Activated B cell treated with CpG ODN at 0.5 μM for 24 hours (primary cell): ENCODE data around the gene LILRB2. TPM values are rescaled to one million over a fixed set of nuclear protein-coding genes. Genes with fewer than 3 reads are reported as not detected.

ENCODE experiments used
- ATAC-seq: fragments of 200-7000 bp; cut with Tn5 transposase; one replicate; pipeline ENCODE4 v1.10.0; 2021; ENCODE audit warnings: low read depth, mild to moderate bottlenecking, moderate library complexity
- CTCF ChIA-PET: fragments of 350-600 bp; sonication (Branson Sonifier 250); formaldehyde crosslinking; loops from one replicate; lab custom pipeline; 2021; ENCODE audit warnings: antibody characterized with exemption; lab: Charles Lee
- POLR2A ChIA-PET: fragments of 350-600 bp; sonication (Branson Sonifier 250); formaldehyde crosslinking; loops from one replicate; lab custom pipeline; 2021; ENCODE audit warnings: antibody characterized with exemption; lab: Charles Lee
- DNase-seq: peaks from one replicate; pipeline ENCODE4 v3.0.0; 2022
- H3K27ac Mint-ChIP-seq: one replicate; pipeline ENCODE4 v1.8.0; 2020; ENCODE audit warnings: mixed read lengths
- H3K27me3 Mint-ChIP-seq: one replicate; pipeline ENCODE4 v1.8.0; 2021; ENCODE audit warnings: mixed read lengths
- H3K36me3 Mint-ChIP-seq: one replicate; pipeline ENCODE4 v1.8.0; 2021; ENCODE audit warnings: low read depth, mixed read lengths
- H3K4me1 Mint-ChIP-seq: one replicate; pipeline ENCODE4 v1.8.0; 2021; ENCODE audit warnings: mixed read lengths
- H3K4me3 Mint-ChIP-seq: one replicate; pipeline ENCODE4 v1.8.0; 2020; ENCODE audit warnings: mild to moderate bottlenecking, mixed read lengths
- H3K9me3 Mint-ChIP-seq: one replicate; pipeline ENCODE4 v1.8.0; 2020; ENCODE audit warnings: mixed read lengths
- intact Hi-C: fragments of 100-400 bp; cut with micrococcal nuclease; formaldehyde crosslinking; loops from one replicate; pipeline ENCODE4 v1.15.1; 2024
- total RNA-seq: library from RNA; stranded (reverse); gene quantifications from 2 replicates; pipeline ENCODE4 v1.2.3, GENCODE V29; 2022
- TF ChIP-seq, protein P1 (sequence below): fragments of 200-600 bp; IDR thresholded peaks from one replicate; pipeline ENCODE4 v1.8.0; 2022; ENCODE audit warnings: antibody characterized with exemption, mild to moderate bottlenecking

The LILRB2 gene
- total RNA-seq, 1 donor from 2014 or later: 7.9 TPM

- Mint-ChIP-seq H3K27me3 (peaks cover 24% of the 10 kb centered on the region), H3K4me1 (peaks cover 21% of the 10 kb centered on the region), H3K9me3 (no peaks in the 10 kb centered on the region), H3K36me3 (no peaks in the 10 kb centered on the region), H3K4me3 (no peak overlapping the region), H3K27ac (no peak overlapping the region)
- ATAC-seq (no peak), DNase-seq (no peak)
- ChIA-PET POLR2A (no interaction called here), CTCF (interaction anchor here (1.9 kb wide), 1 partner anchor 37 kb away, joined by 3 read pairs; no protein-coding TSS in a partner anchor)
- intact Hi-C loops: no loop called here
- TF ChIP-seq, protein P1, sequence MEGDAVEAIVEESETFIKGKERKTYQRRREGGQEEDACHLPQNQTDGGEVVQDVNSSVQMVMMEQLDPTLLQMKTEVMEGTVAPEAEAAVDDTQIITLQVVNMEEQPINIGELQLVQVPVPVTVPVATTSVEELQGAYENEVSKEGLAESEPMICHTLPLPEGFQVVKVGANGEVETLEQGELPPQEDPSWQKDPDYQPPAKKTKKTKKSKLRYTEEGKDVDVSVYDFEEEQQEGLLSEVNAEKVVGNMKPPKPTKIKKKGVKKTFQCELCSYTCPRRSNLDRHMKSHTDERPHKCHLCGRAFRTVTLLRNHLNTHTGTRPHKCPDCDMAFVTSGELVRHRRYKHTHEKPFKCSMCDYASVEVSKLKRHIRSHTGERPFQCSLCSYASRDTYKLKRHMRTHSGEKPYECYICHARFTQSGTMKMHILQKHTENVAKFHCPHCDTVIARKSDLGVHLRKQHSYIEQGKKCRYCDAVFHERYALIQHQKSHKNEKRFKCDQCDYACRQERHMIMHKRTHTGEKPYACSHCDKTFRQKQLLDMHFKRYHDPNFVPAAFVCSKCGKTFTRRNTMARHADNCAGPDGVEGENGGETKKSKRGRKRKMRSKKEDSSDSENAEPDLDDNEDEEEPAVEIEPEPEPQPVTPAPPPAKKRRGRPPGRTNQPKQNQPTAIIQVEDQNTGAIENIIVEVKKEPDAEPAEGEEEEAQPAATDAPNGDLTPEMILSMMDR: no peak
Observed at GRCh38 chr19:54268936-54269335, 12.0 kb downstream of the LILRB2 start.

GRCh38 chr19:54266133-54266532 lies 14.8 kb downstream of the LILRB2 start:
- no peak overlapping the region for H3K27ac Mint-ChIP-seq
- peak; percentile 60 for DNase-seq
- intact Hi-C loops: loop anchor here (1.0 to 2.0 kb wide), 5 partner anchors 15 to 123 kb away; partner anchors contain the start of gene LILRB2

DNA sequence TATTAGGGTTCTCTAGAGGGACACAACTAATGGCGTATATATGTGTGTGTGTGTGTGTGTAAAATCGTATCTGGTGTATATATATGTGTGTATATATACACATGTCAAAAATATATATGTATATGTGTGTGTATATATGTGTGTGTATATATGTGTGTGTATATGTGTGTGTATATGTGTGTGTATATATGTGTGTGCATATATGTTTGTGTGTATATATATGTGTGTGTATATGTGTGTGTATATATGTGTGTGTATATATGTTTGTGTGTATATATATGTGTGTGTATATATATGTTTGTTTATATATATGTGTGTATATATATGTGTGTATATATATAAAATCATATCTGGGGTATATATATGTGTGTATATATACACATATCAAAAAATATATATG lies 18.4 kb downstream of the LILRB2 start:
- Mint-ChIP-seq H3K4me3 (no peak overlapping the region), H3K27me3 (peaks cover 13% of the 10 kb centered on the region), H3K9me3 (no peaks in the 10 kb centered on the region), H3K4me1 (peaks cover 2% of the 10 kb centered on the region), H3K27ac (no peak overlapping the region), H3K36me3 (no peaks in the 10 kb centered on the region)
- no peak for DNase-seq
- CTCF ChIA-PET: no interaction called here
- TF ChIP-seq, protein P1: no peak
- intact Hi-C loops: no loop called here
- POLR2A ChIA-PET: interaction anchor here (1.0 kb wide), 1 partner anchor 77 kb away, joined by 3 read pairs; the partner anchor contains the start of gene LILRA4
- no peak for ATAC-seq

More at GRCh38 chr19:54266133-54266532, 14.8 kb downstream of the LILRB2 start:
- Mint-ChIP-seq H3K4me1 (peaks cover 3% of the 10 kb centered on the region), H3K9me3 (no peaks in the 10 kb centered on the region), H3K4me3 (no peak overlapping the region), H3K27me3 (peaks cover 19% of the 10 kb centered on the region), H3K36me3 (no peaks in the 10 kb centered on the region)
- TF ChIP-seq, protein P1: no peak
- CTCF ChIA-PET: interaction anchor here (0.7 to 4.0 kb wide), 23 partner anchors 13 to 174 kb away, joined by 3 to 40 read pairs (median 5); partner anchors contain the start of genes LILRA5, LILRB2 and MBOAT7
- peak; percentile 71 for ATAC-seq
- POLR2A ChIA-PET: interaction anchor here (0.8 to 1.3 kb wide), 2 partner anchors 19 to 23 kb away, joined by 3 to 9 read pairs; no protein-coding TSS in a partner anchor

GRCh38 chr19:54262066-54262465 lies 18.8 kb downstream of the LILRB2 start:
- peaks cover 2% of the 10 kb centered on the region for H3K4me1 Mint-ChIP-seq
- ATAC-seq (no peak), DNase-seq (no peak)
- peaks cover 13% of the 10 kb centered on the region for H3K27me3 Mint-ChIP-seq
- TF ChIP-seq, protein P1: no peak
- no peaks in the 10 kb centered on the region for H3K9me3 Mint-ChIP-seq
- H3K4me3 Mint-ChIP-seq: no peak overlapping the region
- no peak overlapping the region for H3K27ac Mint-ChIP-seq
- ChIA-PET POLR2A (interaction anchor here (1.0 kb wide), 1 partner anchor 77 kb away, joined by 3 read pairs; the partner anchor contains the start of gene LILRA4), CTCF (no interaction called here)
- no peaks in the 10 kb centered on the region for H3K36me3 Mint-ChIP-seq
- intact Hi-C loops: no loop called here

GRCh38 chr19:54257116-54257480 lies 23.8 kb downstream of the LILRB2 start, which contains the start of gene LILRB5:
Gene LILRB5, minus strand, starts transcription at chr19:54257273. Its CDS starts 80 bp downstream, at chr19:54257193.
- intact Hi-C loops: no loop called here
- peaks cover 10% of the 10 kb centered on the region for H3K27me3 Mint-ChIP-seq
- TF ChIP-seq, protein P1: no peak
- no peak for ATAC-seq
- H3K9me3 Mint-ChIP-seq: no peaks in the 10 kb centered on the region
- no peaks in the 10 kb centered on the region for H3K36me3 Mint-ChIP-seq
- CTCF ChIA-PET: no interaction called here
- no peak for DNase-seq
- H3K4me3 Mint-ChIP-seq: no peak within 1 kb of the TSS
- H3K4me1 Mint-ChIP-seq: no peaks in the 10 kb centered on the region
- POLR2A ChIA-PET: no interaction called here
- H3K27ac Mint-ChIP-seq: no peak within 1 kb of the TSS
